H1 (cell line): ENCODE measurements around the gene PRIMPOL. TPM values are rescaled to one million over a fixed set of nuclear protein-coding genes. Genes with fewer than 3 reads are reported as not detected.

Source experiments
- CHD1 ChIP-seq: IDR thresholded peaks from 2 replicates; pipeline ENCODE4 v1.6.1; 2012; ENCODE audit warnings: low read depth, low read length, improper control_type of control experiment
- CTCF ChIP-seq, 3 experiments: IDR thresholded peaks; 1 replicate in 2 of 3; 2 replicates in 1 of 3; pipeline versions ENCODE4 v1.5.1 to v1.6.1; 2011; ENCODE audit warnings: low read length in 3 of 3, mild to moderate bottlenecking in 3 of 3, inconsistent platforms in 2 of 3, low read depth in 1 of 3, moderate library complexity in 1 of 3; ENCODE audit not compliant: insufficient read depth in 1 of 3; ENCODE audit errors: control extremely low read depth in 1 of 3
- polyA plus RNA-seq, 7 experiments: library from polyadenylated mRNA; depleted of rRNA in 3 of 7; stranded (reverse) in 5 of 7; unstranded in 2 of 7; fragments of >200 nt in 5 of 7; fragments of 200-250 nt in 2 of 7; gene quantifications; 1 replicate in 5 of 7; 2 replicates in 1 of 7; 4 replicates in 1 of 7; pipeline versions ENCODE4 v1.2.1 to v1.2.3, GENCODE V29; 2011 to 2013; ENCODE audit warnings: missing spikeins in 2 of 7, mixed read lengths in 2 of 7
- total RNA-seq: library from RNA; stranded (reverse); fragmentation: NEBNext Ultra II Directional; extraction: Animal tissue kit (Norgen Biotek cat#: 25700); gene quantifications from 2 replicates; pipeline ENCODE4 v1.2.1, GENCODE V29; 2021

The PRIMPOL gene
- total and polyA plus RNA-seq, 2 of the 8 experiments (the other 6 are each of a cell fraction or from before 2014, with no cell fraction given), result 4.4 to 6.7 TPM

- TF ChIP-seq CHD1 (no peak), CTCF (IDR thresholded peaks at IDR 0.05; ENCODE audit: control extremely low read depth in 1 of 3, insufficient read depth in 1 of 3, low read depth in 1 of 3, low read length in 3 of 3) (no peak)
Observed at GRCh38 chr4:184702114-184702513, 52.6 kb downstream of the PRIMPOL start (continued).
